ENCODE data around the gene CDC25A. TPM values are rescaled to one million over a fixed set of nuclear protein-coding genes. Genes with fewer than 3 reads are reported as not detected.

CDC25A gene
- 8.2 to 10.2 TPM (median 9.2 TPM) in 5 replicates for total RNA-seq (2022; extraction: Qiagen RNA extraction)

DNA sequence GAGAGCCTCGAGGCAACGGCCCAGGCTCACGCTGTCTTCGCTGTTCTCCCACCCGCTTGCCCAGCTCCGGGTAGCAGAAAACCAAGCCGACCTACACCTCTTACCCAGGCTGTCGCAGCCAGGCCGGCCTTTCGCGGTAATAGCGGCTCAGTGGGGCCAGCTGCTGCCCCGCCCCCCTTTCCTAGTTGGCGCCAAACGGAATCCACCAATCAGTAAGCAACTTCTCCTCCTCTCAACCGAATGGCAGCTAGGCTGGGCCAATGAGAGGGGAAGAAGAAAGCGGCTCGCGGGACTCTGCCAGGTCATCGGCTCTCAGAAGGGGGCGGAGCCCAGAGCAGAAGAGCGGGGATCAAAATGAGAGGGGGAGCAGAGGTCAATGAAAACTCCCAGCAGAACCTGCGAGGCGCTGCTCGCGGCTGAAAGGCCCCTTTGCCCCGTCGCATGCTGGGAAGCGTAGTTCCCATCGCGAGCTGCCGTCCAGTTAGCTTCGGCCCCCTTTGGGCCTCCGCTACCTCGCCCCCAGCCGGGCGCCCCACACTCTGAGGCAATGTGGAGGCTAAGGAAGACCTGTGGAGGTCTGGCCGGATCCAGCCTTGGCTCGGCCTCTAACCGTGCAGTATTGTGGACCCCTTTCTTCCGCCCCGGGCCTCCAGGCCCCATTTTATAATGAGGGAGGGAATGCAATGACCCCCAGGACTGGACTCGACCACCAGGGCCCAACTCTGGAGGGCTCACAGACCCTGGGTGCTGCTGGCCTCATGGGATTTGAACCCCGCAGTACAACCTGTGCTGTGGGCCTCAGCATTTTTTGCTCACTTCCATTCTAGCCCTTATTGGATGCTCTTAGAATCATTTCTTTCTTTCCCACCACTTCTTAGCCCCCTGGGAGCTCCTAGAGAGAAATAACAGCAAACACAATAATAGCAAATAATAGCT is at the start of gene CDC25A:
TSS of gene CDC25A (minus strand) at position 152 of the 936 bp plus-strand sequence. CDS start 470 bp downstream, outside the sequence.

DNA sequence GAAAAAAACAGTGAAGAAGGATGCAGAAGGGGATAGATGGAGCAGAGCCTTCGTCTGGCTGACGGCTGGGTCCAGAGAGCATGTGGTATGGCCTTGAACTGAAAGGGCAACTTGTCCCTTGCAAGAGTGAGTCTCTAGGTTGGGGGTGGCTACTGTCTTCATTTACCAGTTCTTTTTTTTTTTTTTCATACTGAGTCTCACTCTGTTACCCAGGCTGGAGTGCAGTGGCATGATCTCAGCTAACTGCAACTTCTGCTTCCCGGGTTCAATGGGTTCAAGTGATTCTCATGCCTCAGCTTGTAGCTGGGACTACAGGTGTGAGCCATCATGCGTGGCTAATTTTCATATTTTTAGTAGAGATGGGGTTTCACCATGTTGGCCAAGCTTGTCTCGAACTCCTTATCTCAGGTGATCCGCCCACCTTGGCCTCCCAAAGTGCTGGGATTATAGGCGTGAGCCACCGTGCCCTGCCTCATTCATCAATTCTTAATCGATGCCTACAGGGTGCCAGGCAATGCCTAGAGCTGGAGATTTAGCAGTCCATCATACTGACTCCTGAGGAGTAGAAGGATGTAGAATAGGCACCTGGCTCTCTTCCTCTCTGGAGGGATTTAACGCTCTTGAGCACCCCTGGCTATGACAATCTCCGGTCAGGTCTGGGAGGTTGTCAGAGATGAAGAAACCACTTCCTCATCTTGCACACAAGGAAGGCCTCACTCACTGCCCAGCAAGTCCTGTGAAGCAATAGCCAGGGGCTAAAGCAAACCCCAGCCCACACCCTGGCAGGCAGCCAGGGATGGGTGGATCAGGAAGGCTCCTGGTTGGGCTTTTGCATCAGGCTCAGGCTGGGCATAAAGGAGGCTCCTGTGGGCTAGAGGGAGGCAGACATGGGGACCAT is 34.6 kb upstream of the CDC25A start, which contains the start of gene CAMP:
TSS of gene CAMP (plus strand) at position 880 of the 898 bp plus-strand sequence. CDS start at position 897, 17 bp downstream.

Other genes with a start within 250 kb of the CDC25A start
- gene MAP4, start 172.0 kb downstream of the CDC25A start, total RNA-seq (2022; extraction: Qiagen RNA extraction), result 85.3 to 120 TPM (median 117 TPM) in 5 replicates
- 0.13 to 0.15 TPM in 2 of 5 replicates, not detected in the others for gene CAMP, start 35.1 kb upstream of the CDC25A start, total RNA-seq (2022; extraction: Qiagen RNA extraction)
- 2.0 to 2.7 TPM (median 2.4 TPM) in 5 replicates for gene ZNF589, start 52.7 kb upstream of the CDC25A start, total RNA-seq (2022; extraction: Qiagen RNA extraction)
- gene NME6, start 113.0 kb upstream of the CDC25A start, total RNA-seq (2022; extraction: Qiagen RNA extraction), result 21.6 to 26.5 TPM (median 22.3 TPM) in 5 replicates
- gene SPINK8, start 145.2 kb upstream of the CDC25A start, total RNA-seq (2022; extraction: Qiagen RNA extraction), result not detected in 5 replicates
- gene FBXW12, start 183.8 kb upstream of the CDC25A start, total RNA-seq (2022; extraction: Qiagen RNA extraction), result not detected in 5 replicates
- 11.2 to 20.0 TPM (median 16.7 TPM) in 5 replicates for gene PLXNB1, start 241.7 kb upstream of the CDC25A start, total RNA-seq (2022; extraction: Qiagen RNA extraction)

Measured in A549 treated with dexamethasone at 1 μM for 4 hours (cell line).